H9 (cell line): ENCODE measurements around the gene CBLN2. TPM values are rescaled to one million over a fixed set of nuclear protein-coding genes. Genes with fewer than 3 reads are reported as not detected.

Experiments used
- DNase-seq: peaks from one replicate; pipeline ENCODE4 v3.0.0-alpha.2; 2017
- H2AFZ ChIP-seq: one replicate; pipeline ENCODE4 v1.6.1; 2013; ENCODE audit warnings: mild to moderate bottlenecking, low read length, control low read depth, moderate library complexity
- H2AK5ac ChIP-seq: 2 replicates; pipeline ENCODE4 v1.6.1; 2013; ENCODE audit warnings: low read length, control low read depth, mixed read lengths; ENCODE audit not compliant: insufficient read length
- H2BK120ac ChIP-seq: one replicate; pipeline ENCODE4 v1.6.1; 2013; ENCODE audit warnings: low read depth, mild to moderate bottlenecking, low read length, control low read depth, inconsistent platforms; ENCODE audit not compliant: poor library complexity, severe bottlenecking
- H2BK12ac ChIP-seq: 2 replicates; pipeline ENCODE4 v1.6.1; 2013; ENCODE audit warnings: low read length, control low read depth, mixed read lengths, low read depth; ENCODE audit not compliant: insufficient read length
- H2BK15ac ChIP-seq: 2 replicates; pipeline ENCODE4 v1.6.1; 2013; ENCODE audit warnings: low read depth, low read length, control low read depth
- H2BK20ac ChIP-seq: one replicate; pipeline ENCODE4 v1.6.1; 2013; ENCODE audit warnings: low read depth, mild to moderate bottlenecking, low read length, control low read depth, inconsistent platforms; ENCODE audit not compliant: poor library complexity, severe bottlenecking
- H2BK5ac ChIP-seq: 2 replicates; pipeline ENCODE4 v1.6.1; 2013; ENCODE audit warnings: low read length, control low read depth, mixed read lengths; ENCODE audit not compliant: insufficient read length
- H3K14ac ChIP-seq: 2 replicates; pipeline ENCODE4 v1.6.1; 2013; ENCODE audit warnings: low read length, control low read depth; ENCODE audit not compliant: insufficient read depth
- H3K18ac ChIP-seq: 2 replicates; pipeline ENCODE4 v1.6.1; 2013; ENCODE audit warnings: low read depth, mild to moderate bottlenecking, mixed read lengths, low read length, control low read depth; ENCODE audit not compliant: insufficient read length
- H3K23ac ChIP-seq: 2 replicates; pipeline ENCODE4 v1.6.1; 2013; ENCODE audit warnings: low read length, control low read depth, mixed read lengths, low read depth; ENCODE audit not compliant: insufficient read length
- H3K23me2 ChIP-seq: 2 replicates; pipeline ENCODE4 v1.6.1; 2013; ENCODE audit warnings: low read depth, mild to moderate bottlenecking, mixed read lengths, low read length, control low read depth; ENCODE audit not compliant: insufficient read length, poor library complexity, severe bottlenecking
- H3K27ac ChIP-seq: 2 replicates; pipeline ENCODE4 v1.5.1; 2013; ENCODE audit warnings: low read length, control low read depth, mixed read lengths, low read depth; ENCODE audit not compliant: insufficient read length
- H3K27me3 ChIP-seq: 2 replicates; pipeline ENCODE4 v1.6.1; 2013; ENCODE audit warnings: low read length, control low read depth, inconsistent platforms; ENCODE audit not compliant: insufficient read depth
- H3K4ac ChIP-seq: 2 replicates; pipeline ENCODE4 v1.6.1; 2013; ENCODE audit warnings: low read depth, mild to moderate bottlenecking, control low read depth, inconsistent platforms, low read length, moderate library complexity
- H3K4me1 ChIP-seq: 2 replicates; pipeline ENCODE4 v1.6.1; 2013; ENCODE audit warnings: low read length, control low read depth, inconsistent platforms; ENCODE audit not compliant: insufficient read depth
- H3K4me2 ChIP-seq: 2 replicates; pipeline ENCODE4 v1.6.1; 2013; ENCODE audit warnings: low read length, control low read depth, mixed read lengths; ENCODE audit not compliant: insufficient read length, insufficient read depth
- H3K56ac ChIP-seq: 2 replicates; pipeline ENCODE4 v1.6.1; 2013; ENCODE audit warnings: low read depth, mild to moderate bottlenecking, mixed read lengths, low read length, control low read depth; ENCODE audit not compliant: insufficient read length
- H3K79me1 ChIP-seq: 2 replicates; pipeline ENCODE4 v1.6.1; 2013; ENCODE audit warnings: low read depth, mild to moderate bottlenecking, moderate library complexity, low read length, control low read depth, inconsistent platforms; ENCODE audit not compliant: insufficient read depth, poor library complexity, severe bottlenecking
- H3K79me2 ChIP-seq: 2 replicates; pipeline ENCODE4 v1.6.1; 2013; ENCODE audit warnings: low read length, control low read depth, inconsistent platforms; ENCODE audit not compliant: insufficient read depth
- H3K9ac ChIP-seq: 2 replicates; pipeline ENCODE4 v1.6.1; 2013; ENCODE audit warnings: low read length, control low read depth, mixed read lengths; ENCODE audit not compliant: insufficient read length; ENCODE audit errors: extremely low read depth
- H3K9me3 ChIP-seq: one replicate; pipeline ENCODE4 v1.6.1; 2013; ENCODE audit warnings: low read depth, low read length, inconsistent platforms; ENCODE audit not compliant: control insufficient read depth
- H3T11ph ChIP-seq: one replicate; pipeline ENCODE4 v1.6.1; 2013; ENCODE audit warnings: mild to moderate bottlenecking, low read length, control low read depth, inconsistent platforms
- H4K20me1 ChIP-seq: one replicate; pipeline ENCODE4 v1.6.1; 2013; ENCODE audit not compliant: control insufficient read depth, insufficient read length, insufficient read depth
- H4K5ac ChIP-seq: 2 replicates; pipeline ENCODE4 v1.6.1; 2013; ENCODE audit warnings: low read depth, mild to moderate bottlenecking, mixed read lengths, low read length, control low read depth; ENCODE audit not compliant: insufficient read length
- H4K8ac ChIP-seq: replicated peaks from 2 replicates; pipeline ENCODE4 v1.6.1; 2013; ENCODE audit warnings: low read length, control low read depth, mixed read lengths, low read depth; ENCODE audit not compliant: insufficient read length
- H4K91ac ChIP-seq: 2 replicates; pipeline ENCODE4 v1.6.1; 2013; ENCODE audit warnings: low read depth, mild to moderate bottlenecking, moderate library complexity, mixed read lengths, low read length, control low read depth; ENCODE audit not compliant: insufficient read length
- H3K27ac Mint-ChIP-seq, 3 experiments: 2 replicates in 2 of 3; 3 replicates in 1 of 3; pipeline ENCODE4 v1.8.0; 2020 to 2021; ENCODE audit warnings: mixed read lengths in 3 of 3, mild to moderate bottlenecking in 1 of 3, moderate library complexity in 1 of 3
- H3K27me3 Mint-ChIP-seq: 2 replicates; pipeline ENCODE4 v1.8.0; 2021; ENCODE audit warnings: low read depth, mild to moderate bottlenecking, moderate library complexity, mixed read lengths
- H3K36me3 Mint-ChIP-seq, 3 experiments: 2 replicates in 2 of 3; 3 replicates in 1 of 3; pipeline ENCODE4 v1.8.0; 2020 to 2021; ENCODE audit warnings: low read depth in 3 of 3, mixed read lengths in 3 of 3; ENCODE audit not compliant: insufficient read depth in 1 of 3
- H3K4me1 Mint-ChIP-seq, 2 experiments: 2 replicates each; pipeline ENCODE4 v1.8.0; 2020; ENCODE audit warnings: mixed read lengths in 2 of 2
- H3K4me3 Mint-ChIP-seq, 2 experiments: 2 replicates in 1 of 2; 3 replicates in 1 of 2; pipeline ENCODE4 v1.8.0; 2020 to 2021; ENCODE audit warnings: mild to moderate bottlenecking in 2 of 2, mixed read lengths in 2 of 2, moderate library complexity in 1 of 2
- H3K9me3 Mint-ChIP-seq, 2 experiments: 2 replicates in 1 of 2; 3 replicates in 1 of 2; pipeline ENCODE4 v1.8.0; 2020; ENCODE audit warnings: mild to moderate bottlenecking in 2 of 2, mixed read lengths in 2 of 2, moderate library complexity in 1 of 2
- WGBS: extraction: QIAGEN DNeasy Blood & Tissue Kit; methylation state at CpG from one replicate; pipeline ENCODE4 v1.1.7; 2013; ENCODE audit warnings: missing lambda C conversion rate, low lambda C conversion rate, mixed read lengths; ENCODE audit not compliant: insufficient read length; ENCODE audit errors: extremely low coverage; 5-methylcytosine and 5-hydroxymethylcytosine counted together
- total RNA-seq: library from RNA; stranded (reverse); gene quantifications from 2 replicates; pipeline ENCODE4 v1.2.1, GENCODE V29; 2021
- TF ChIP-seq, protein P1 (sequence below): fragments of 200-600 bp; sonication (generic); conservative IDR thresholded peaks from 3 replicates; pipeline ENCODE4 v1.8.0; 2021; ENCODE audit warnings: antibody characterized with exemption, mild to moderate bottlenecking

Gene CBLN2
- total RNA-seq, 1 experiment from 2014 or later, result not detected

- no peaks in the 10 kb centered on the region for H3K79me2 ChIP-seq
- no peak overlapping the region for H3K56ac ChIP-seq
- no peak overlapping the region for H3K4me2 ChIP-seq
- H4K20me1 ChIP-seq, result no peaks in the 10 kb centered on the region
- TF ChIP-seq, protein P1, sequence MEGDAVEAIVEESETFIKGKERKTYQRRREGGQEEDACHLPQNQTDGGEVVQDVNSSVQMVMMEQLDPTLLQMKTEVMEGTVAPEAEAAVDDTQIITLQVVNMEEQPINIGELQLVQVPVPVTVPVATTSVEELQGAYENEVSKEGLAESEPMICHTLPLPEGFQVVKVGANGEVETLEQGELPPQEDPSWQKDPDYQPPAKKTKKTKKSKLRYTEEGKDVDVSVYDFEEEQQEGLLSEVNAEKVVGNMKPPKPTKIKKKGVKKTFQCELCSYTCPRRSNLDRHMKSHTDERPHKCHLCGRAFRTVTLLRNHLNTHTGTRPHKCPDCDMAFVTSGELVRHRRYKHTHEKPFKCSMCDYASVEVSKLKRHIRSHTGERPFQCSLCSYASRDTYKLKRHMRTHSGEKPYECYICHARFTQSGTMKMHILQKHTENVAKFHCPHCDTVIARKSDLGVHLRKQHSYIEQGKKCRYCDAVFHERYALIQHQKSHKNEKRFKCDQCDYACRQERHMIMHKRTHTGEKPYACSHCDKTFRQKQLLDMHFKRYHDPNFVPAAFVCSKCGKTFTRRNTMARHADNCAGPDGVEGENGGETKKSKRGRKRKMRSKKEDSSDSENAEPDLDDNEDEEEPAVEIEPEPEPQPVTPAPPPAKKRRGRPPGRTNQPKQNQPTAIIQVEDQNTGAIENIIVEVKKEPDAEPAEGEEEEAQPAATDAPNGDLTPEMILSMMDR, result no peak
- H2BK5ac ChIP-seq, result no peak overlapping the region
- peaks cover 0 to 5% (median 0%) of the 10 kb centered on the region in 3 experiments; a peak in 1 of 7 replicates for H3K36me3 Mint-ChIP-seq
- no peak overlapping the region for H2BK15ac ChIP-seq
- H2BK12ac ChIP-seq, result no peak overlapping the region
- H2BK120ac ChIP-seq, result no peak overlapping the region
- no peaks in the 10 kb centered on the region for H3K27me3 ChIP-seq
- no peak overlapping the region for H3K14ac ChIP-seq
- DNase-seq, result no peak
- no peak overlapping the region for H4K8ac ChIP-seq
- H2AFZ ChIP-seq, result no peak overlapping the region
- H3K23me2 ChIP-seq, result no peaks in the 10 kb centered on the region
- H4K5ac ChIP-seq, result no peak overlapping the region
- no peak overlapping the region for H2AK5ac ChIP-seq
- H3K4me1 ChIP-seq, result no peaks in the 10 kb centered on the region; the same call in 1 of the 2 replicates
- peaks cover 0 to 6% of the 10 kb centered on the region in 2 experiments; a peak in 2 of 4 replicates for H3K4me1 Mint-ChIP-seq
- H3K27me3 Mint-ChIP-seq, result no peaks in the 10 kb centered on the region; the same call in 1 of the 2 replicates
- H3K27ac Mint-ChIP-seq, result no peak overlapping the region
- H3K4me3 Mint-ChIP-seq, result no peak overlapping the region
- H3K79me1 ChIP-seq, result no peaks in the 10 kb centered on the region
- H2BK20ac ChIP-seq, result no peak overlapping the region
- H3K4ac ChIP-seq, result no peak overlapping the region
- H3K9me3 ChIP-seq, result no peaks in the 10 kb centered on the region
- no peak overlapping the region for H3K9ac ChIP-seq
- no peak overlapping the region for H3T11ph ChIP-seq
- H3K27ac ChIP-seq, result no peak overlapping the region
- no peak overlapping the region for H3K23ac ChIP-seq
- H3K18ac ChIP-seq, result no peak overlapping the region
- no CpG with 5 or more reads among the region's 3 CpGs for WGBS
- peaks cover 7 to 13% of the 10 kb centered on the region in 2 experiments; a peak in 4 of 5 replicates for H3K9me3 Mint-ChIP-seq
- H4K91ac ChIP-seq, result no peak overlapping the region
These were observed 22.1 kb upstream of the CBLN2 start for GRCh38 chr18:72566290-72566689.
